B cell (primary cell): Measurements from ENCODE around the gene RFT1. TPM values are rescaled to one million over a fixed set of nuclear protein-coding genes. Genes with fewer than 3 reads are reported as not detected.

ENCODE experiments used
- ATAC-seq: fragments of 200-7000 bp; cut with Tn5 transposase; one replicate; pipeline ENCODE4 v1.10.0; 2021; ENCODE audit warnings: low read depth, mild to moderate bottlenecking, moderate number of reproducible peaks, moderate library complexity
- CTCF ChIA-PET: fragments of 350-600 bp; sonication (Branson Sonifier 250); formaldehyde crosslinking; loops from one replicate; lab custom pipeline; 2021; ENCODE audit warnings: antibody characterized with exemption, inconsistent platforms; lab: Charles Lee
- POLR2A ChIA-PET: fragments of 350-600 bp; sonication (Branson Sonifier 250); formaldehyde crosslinking; loops from one replicate; lab custom pipeline; 2021; ENCODE audit warnings: antibody characterized with exemption; lab: Charles Lee
- DNase-seq: peaks from one replicate; pipeline ENCODE4 v3.0.0; 2013
- H2AFZ ChIP-seq: 2 replicates; pipeline ENCODE4 v1.6.1; 2012; ENCODE audit warnings: mild to moderate bottlenecking, low read depth, low read length; ENCODE audit not compliant: insufficient read depth, poor library complexity, severe bottlenecking
- H3K27ac ChIP-seq, 2 donors: 1 replicate in 1 of 2; 2 replicates in 1 of 2; pipeline ENCODE4 v1.5.1; 2012 to 2013; ENCODE audit warnings: low read length in 2 of 2, mild to moderate bottlenecking in 2 of 2, moderate library complexity in 1 of 2
- H3K27me3 ChIP-seq, 4 experiments: fragments of 200-600 bp in 1 of 4; sonication (generic) in 1 of 4; replicated peaks in 1 of 4; 1 replicate in 2 of 4; 2 replicates in 2 of 4; pipeline versions ENCODE4 v1.6.1 to v1.7.0; 2013 to 2016; ENCODE audit warnings: low read length in 3 of 4, mild to moderate bottlenecking in 2 of 4, mixed read lengths in 1 of 4, moderate library complexity in 1 of 4; ENCODE audit not compliant: insufficient read depth in 4 of 4, control insufficient read depth in 3 of 4; ENCODE audit errors: control extremely low read depth in 1 of 4
- H3K36me3 ChIP-seq, 2 experiments: replicated peaks in 1 of 2; 1 replicate in 1 of 2; 2 replicates in 1 of 2; pipeline versions ENCODE4 v1.6.1 to v1.7.1; 2013; ENCODE audit warnings: low read length in 1 of 2; ENCODE audit not compliant: insufficient read depth in 2 of 2, control insufficient read depth in 1 of 2; ENCODE audit errors: control extremely low read depth in 1 of 2, extremely low read depth in 1 of 2
- H3K4me1 ChIP-seq, 2 donors: fragments of 200-600 bp in 1 of 2; sonication (generic) in 1 of 2; 1 replicate in 1 of 2; 2 replicates in 1 of 2; pipeline versions ENCODE4 v1.5.1 to v1.6.1; 2013 to 2017; ENCODE audit warnings: low read length in 2 of 2; ENCODE audit not compliant: control insufficient read depth in 2 of 2, insufficient read depth in 2 of 2
- H3K4me2 ChIP-seq: replicated peaks from 2 replicates; pipeline ENCODE3; 2012; ENCODE audit warnings: mild to moderate bottlenecking, low read depth, low read length; ENCODE audit not compliant: poor library complexity, severe bottlenecking
- H3K4me3 ChIP-seq, 5 experiments: fragments of 200-600 bp in 1 of 5; sonication (generic) in 1 of 5; 1 replicate in 3 of 5; 2 replicates in 2 of 5; pipeline versions ENCODE4 v1.5.1 to v1.7.0; 2011 to 2016; ENCODE audit warnings: low read length in 4 of 5, mild to moderate bottlenecking in 4 of 5, low read depth in 2 of 5, control low read depth in 1 of 5, moderate library complexity in 1 of 5; ENCODE audit not compliant: insufficient read depth in 1 of 5; ENCODE audit errors: control extremely low read depth in 1 of 5, extremely low read depth in 1 of 5
- H3K79me2 ChIP-seq: fragments of 200-600 bp; sonication (generic); one replicate; pipeline ENCODE4 v1.6.0; 2016; ENCODE audit warnings: low read length; ENCODE audit not compliant: control insufficient read depth, insufficient read depth
- H3K9ac ChIP-seq: fragments of 200-600 bp; sonication (generic); 2 replicates; pipeline ENCODE4 v1.6.1; 2017; ENCODE audit warnings: mild to moderate bottlenecking, low read length, moderate library complexity
- H3K9me3 ChIP-seq, 3 donors: one replicate each; pipeline versions ENCODE4 v1.6.1 to v1.7.1; 2013; ENCODE audit warnings: low read length in 2 of 3; ENCODE audit not compliant: control insufficient read depth in 2 of 3, insufficient read depth in 1 of 3; ENCODE audit errors: control extremely low read depth in 1 of 3
- H4K20me1 ChIP-seq: 2 replicates; pipeline ENCODE4 v1.6.0; 2012; ENCODE audit warnings: mild to moderate bottlenecking, low read length; ENCODE audit not compliant: insufficient read depth, control insufficient read depth, poor library complexity, severe bottlenecking
- H3K27ac Mint-ChIP-seq: one replicate; pipeline ENCODE4 v1.8.0; 2021; ENCODE audit warnings: mixed read lengths
- H3K27me3 Mint-ChIP-seq: one replicate; pipeline ENCODE4 v1.8.0; 2021; ENCODE audit warnings: mixed read lengths
- H3K4me1 Mint-ChIP-seq: one replicate; pipeline ENCODE4 v1.8.0; 2021; ENCODE audit warnings: mixed read lengths
- H3K4me3 Mint-ChIP-seq: one replicate; pipeline ENCODE4 v1.8.0; 2021; ENCODE audit warnings: mixed read lengths
- H3K9me3 Mint-ChIP-seq: one replicate; pipeline ENCODE4 v1.8.0; 2022; ENCODE audit warnings: mixed read lengths; ENCODE audit not compliant: insufficient read depth
- CTCF ChIP-seq: fragments of 200-600 bp; IDR thresholded peaks from one replicate; pipeline ENCODE4 v1.8.0; 2022; ENCODE audit warnings: antibody characterized with exemption, mild to moderate bottlenecking
- EZH2 ChIP-seq: IDR thresholded peaks from 2 replicates; pipeline ENCODE4 v1.6.1; 2012; ENCODE audit warnings: borderline replicate concordance, low read depth, mild to moderate bottlenecking, moderate library complexity, low read length; ENCODE audit not compliant: insufficient read depth, poor library complexity, severe bottlenecking
- WGBS: methylation state at CpG from one replicate; pipeline ENCODE4 v1.1.5; 2013; ENCODE audit warnings: missing lambda C conversion rate; ENCODE audit not compliant: insufficient coverage; 5-methylcytosine and 5-hydroxymethylcytosine counted together
- intact Hi-C: fragments of 100-400 bp; cut with micrococcal nuclease; formaldehyde crosslinking; loops from one replicate; pipeline ENCODE4 v1.10.0; 2022
- polyA plus RNA-seq: library from polyadenylated mRNA; depleted of rRNA; stranded (reverse); fragments of >200 nt; gene quantifications from 2 replicates; pipeline ENCODE4 v1.2.3, GENCODE V29; 2012
- total RNA-seq, 2 donors: library from RNA; stranded (reverse); fragments of 120-200 nt in 1 of 2; gene quantifications; 1 replicate in 1 of 2; 2 replicates in 1 of 2; pipeline versions ENCODE4 v1.2.3 to v1.2.4, GENCODE V29; 2013 to 2022

The RFT1 gene
- total and polyA plus RNA-seq, 2 donors (not counting 1 experiment from before 2014, with no cell fraction given): 12.1 to 28.9 TPM

GRCh38 chr3:53170325-53171063, 40.3 kb upstream of the RFT1 start:
- H3K4me1 ChIP-seq: peaks cover 99 to 100% of the 10 kb centered on the region in 2 donors
- peak overlapping the region; percentile 78 for H3K4me2 ChIP-seq
- peaks cover 99% of the 10 kb centered on the region for H3K4me1 Mint-ChIP-seq

More at GRCh38 chr3:53170325-53171063, 40.3 kb upstream of the RFT1 start:
- 55% methylated on average over 16 of the region's 17 CpGs for WGBS
- no peak overlapping the region for H2AFZ ChIP-seq
- peak overlapping the region; percentile 67 for H3K4me3 Mint-ChIP-seq
- H3K4me3 ChIP-seq: peak overlapping the region in 3 of 5 experiments; percentile 13 to 45 (median 26)
- no peaks in the 10 kb centered on the region for H3K9me3 Mint-ChIP-seq
- CTCF ChIA-PET: interaction anchor here (1.0 to 2.6 kb wide), 6 partner anchors 11 to 36 kb away, joined by 3 to 17 read pairs (median 7); partner anchors contain the start of gene PRKCD
- H3K36me3 ChIP-seq: peaks cover 0 to 51% of the 10 kb centered on the region in 2 experiments
- H3K9me3 ChIP-seq: no peaks in the 10 kb centered on the region
- peaks cover 100% of the 10 kb centered on the region for H4K20me1 ChIP-seq
- TF ChIP-seq CTCF: no peak
- TF ChIP-seq EZH2: no peak
- POLR2A ChIA-PET: interaction anchor here (0.5 to 1.9 kb wide), 3 partner anchors 8 to 10 kb away, joined by 3 to 11 read pairs (median 4); partner anchors contain the start of gene PRKCD
- no peak overlapping the region for H3K27ac ChIP-seq
- peak; percentile 48 for ATAC-seq
- H3K9ac ChIP-seq: peak overlapping the region; percentile 11
- peak overlapping the region; percentile 83 for H3K27ac Mint-ChIP-seq
- peaks cover 100% of the 10 kb centered on the region for H3K79me2 ChIP-seq
- DNase-seq: peak; percentile 69
- H3K27me3 Mint-ChIP-seq: no peaks in the 10 kb centered on the region
- H3K27me3 ChIP-seq: no peaks in the 10 kb centered on the region
- intact Hi-C loops: loop anchor here (1.0 kb wide), 2 partner anchors 8 to 10 kb away; no protein-coding TSS in a partner anchor
